Measurements from ENCODE around the gene LYZL1. TPM values are rescaled to one million over a fixed set of nuclear protein-coding genes. Genes with fewer than 3 reads are reported as not detected.
"Not testable (repeated sequence)": the region's sequence is repeated elsewhere in the genome, so short reads cannot be mapped to it uniquely, and the experiment has no call there.

LYZL1 gene
- total RNA-seq, 1 experiment from 2014 or later, result not detected

DNA sequence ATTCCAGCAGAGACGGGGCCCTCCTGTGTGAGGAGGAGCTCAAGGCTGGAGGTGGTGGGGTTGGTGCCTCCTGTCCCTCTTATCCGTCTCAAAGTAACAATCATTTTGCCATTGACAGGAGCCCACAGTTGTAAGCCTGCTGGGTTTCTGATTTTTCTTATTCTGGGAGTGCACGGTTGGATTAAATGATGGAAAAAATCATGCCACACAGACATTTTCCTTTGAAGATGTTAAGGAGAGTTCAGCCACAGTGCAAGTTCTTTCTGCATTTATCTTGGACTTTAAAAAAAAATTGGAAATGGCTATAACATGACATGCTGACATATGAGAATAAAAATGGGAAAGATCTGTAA lies 8.4 kb upstream of the LYZL1 start:
- no peak for TF ChIP-seq CTCF (IDR thresholded peaks at IDR 0.05; ENCODE audit: unreplicated experiment)
- ChIA-PET CTCF (interaction anchor here (2.1 kb wide), 1 partner anchor 24 kb away, joined by 9 read pairs; no protein-coding TSS in a partner anchor), POLR2A (no interaction called here)
- DNase-seq (ENCODE audit: unreplicated experiment), result no peak
- BruUV-seq (replicated peaks), result no TSS peak
- Mint-ChIP-seq H3K9me3 (ENCODE audit: unreplicated experiment) (no peaks in the 10 kb centered on the region), H3K4me3 (ENCODE audit: unreplicated experiment) (no peak overlapping the region), H3K36me3 (ENCODE audit: insufficient read depth, unreplicated experiment) (no peaks in the 10 kb centered on the region), H3K4me1 (ENCODE audit: insufficient read depth, unreplicated experiment) (no peaks in the 10 kb centered on the region), H3K27me3 (ENCODE audit: insufficient read depth, unreplicated experiment) (peaks cover 61% of the 10 kb centered on the region), H3K27ac (ENCODE audit: low read depth, unreplicated experiment) (no peak overlapping the region)
- intact Hi-C loops (cut with micrococcal nuclease), result no loop called here

- H3K36me3 Mint-ChIP-seq (ENCODE audit: insufficient read depth, unreplicated experiment), result no peaks in the 10 kb centered on the region
- no TSS peak for BruUV-seq (replicated peaks)
Observed at GRCh38 chr10:29285624-29286051, 3.2 kb upstream of the LYZL1 start.

DNA sequence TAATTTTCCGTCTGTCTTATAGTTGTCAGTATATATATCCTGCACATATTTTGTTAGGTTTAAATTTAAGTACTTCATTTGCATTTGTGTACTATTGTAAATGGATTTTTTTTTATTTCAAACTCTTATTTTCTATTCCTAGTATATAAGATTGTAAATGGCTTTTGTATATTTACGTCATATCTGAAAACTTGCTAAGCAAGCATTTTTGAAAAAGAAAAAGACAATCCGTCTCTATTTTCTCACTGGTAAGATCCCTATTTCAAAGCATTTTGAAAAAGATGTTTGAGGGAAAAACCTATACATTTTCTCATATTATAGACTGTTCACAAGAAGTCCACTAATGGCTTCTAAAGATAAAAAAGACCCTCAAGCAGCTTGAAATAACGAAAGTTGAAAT lies 1.2 kb upstream of the LYZL1 start:
- Mint-ChIP-seq H3K4me1 (ENCODE audit: insufficient read depth, unreplicated experiment) (no peaks in the 10 kb centered on the region), H3K4me3 (ENCODE audit: unreplicated experiment) (no peak overlapping the region), H3K27ac (ENCODE audit: low read depth, unreplicated experiment) (no peak overlapping the region), H3K36me3 (ENCODE audit: insufficient read depth, unreplicated experiment) (no peaks in the 10 kb centered on the region), H3K9me3 (ENCODE audit: unreplicated experiment) (no peaks in the 10 kb centered on the region), H3K27me3 (ENCODE audit: insufficient read depth, unreplicated experiment) (peaks cover 60% of the 10 kb centered on the region)
- intact Hi-C loops (cut with micrococcal nuclease), result no loop called here
- CTCF ChIA-PET, result no interaction called here
- no peak for DNase-seq (ENCODE audit: unreplicated experiment)
- POLR2A ChIA-PET, result no interaction called here
- TF ChIP-seq CTCF (IDR thresholded peaks at IDR 0.05; ENCODE audit: unreplicated experiment), result no peak
- BruUV-seq (replicated peaks), result no TSS peak

More at GRCh38 chr10:29285624-29286051, 3.2 kb upstream of the LYZL1 start:
- Mint-ChIP-seq H3K27ac (ENCODE audit: low read depth, unreplicated experiment) (no peak overlapping the region), H3K4me1 (ENCODE audit: insufficient read depth, unreplicated experiment) (no peaks in the 10 kb centered on the region), H3K9me3 (ENCODE audit: unreplicated experiment) (no peaks in the 10 kb centered on the region), H3K4me3 (ENCODE audit: unreplicated experiment) (no peak overlapping the region), H3K27me3 (ENCODE audit: insufficient read depth, unreplicated experiment) (peaks cover 66% of the 10 kb centered on the region)
- POLR2A ChIA-PET, result no interaction called here
- CTCF ChIA-PET, result no interaction called here
- intact Hi-C loops (cut with micrococcal nuclease), result no loop called here
- TF ChIP-seq CTCF (IDR thresholded peaks at IDR 0.05; ENCODE audit: unreplicated experiment), result no peak
- DNase-seq (ENCODE audit: unreplicated experiment), result no peak

DNA sequence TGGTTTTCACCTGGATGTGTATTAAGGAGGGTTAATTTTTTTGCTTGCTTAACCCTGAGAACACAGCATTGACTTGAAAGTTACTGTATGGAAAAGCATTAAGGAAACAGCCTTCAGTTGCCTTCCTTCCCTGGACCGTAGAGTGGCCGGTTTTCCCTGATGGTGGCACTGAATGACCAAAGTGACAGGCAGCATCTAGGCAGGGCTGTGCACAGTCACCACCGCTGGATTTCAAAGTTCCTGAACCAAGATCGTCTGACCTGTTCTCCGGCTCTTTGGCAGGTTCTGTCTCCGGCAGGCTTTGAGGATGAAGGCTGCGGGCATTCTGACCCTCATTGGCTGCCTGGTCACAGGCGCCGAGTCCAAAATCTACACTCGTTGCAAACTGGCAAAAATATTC lies 2.7 kb downstream of the LYZL1 start:
- H3K27ac Mint-ChIP-seq (ENCODE audit: low read depth, unreplicated experiment); BruUV-seq (replicated peaks); H3K4me1 Mint-ChIP-seq (ENCODE audit: insufficient read depth, unreplicated experiment); H3K36me3 Mint-ChIP-seq (ENCODE audit: insufficient read depth, unreplicated experiment); POLR2A ChIA-PET; intact Hi-C loops (cut with micrococcal nuclease); CTCF ChIA-PET; DNase-seq (ENCODE audit: unreplicated experiment); H3K4me3 Mint-ChIP-seq (ENCODE audit: unreplicated experiment): not testable (repeated sequence)
- H3K9me3 Mint-ChIP-seq (ENCODE audit: unreplicated experiment), result peaks cover 14% of the 10 kb centered on the region
- H3K27me3 Mint-ChIP-seq (ENCODE audit: insufficient read depth, unreplicated experiment), result peaks cover 51% of the 10 kb centered on the region

DNA sequence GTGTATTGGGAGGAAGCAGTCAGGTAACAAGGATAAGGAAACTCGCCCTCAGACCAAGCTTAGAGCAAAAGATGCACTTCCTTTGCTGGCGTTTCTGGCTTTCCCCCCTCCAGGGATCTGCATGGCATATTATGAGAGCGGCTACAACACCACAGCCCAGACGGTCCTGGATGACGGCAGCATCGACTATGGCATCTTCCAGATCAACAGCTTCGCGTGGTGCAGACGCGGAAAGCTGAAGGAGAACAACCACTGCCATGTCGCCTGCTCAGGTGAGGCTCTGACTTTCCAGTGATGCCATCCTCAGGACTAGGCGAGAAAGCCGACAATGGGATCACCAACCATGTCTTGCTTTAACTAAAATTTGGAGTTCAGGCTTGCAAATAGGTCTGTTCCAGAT lies 3.5 kb downstream of the LYZL1 start:
- BruUV-seq (replicated peaks), result not testable (repeated sequence)

More for the DNA sequence above, 3.5 kb downstream of the LYZL1 start:
- H3K36me3 Mint-ChIP-seq (ENCODE audit: insufficient read depth, unreplicated experiment); POLR2A ChIA-PET; CTCF ChIA-PET; DNase-seq (ENCODE audit: unreplicated experiment); intact Hi-C loops (cut with micrococcal nuclease); H3K27ac Mint-ChIP-seq (ENCODE audit: low read depth, unreplicated experiment); H3K4me3 Mint-ChIP-seq (ENCODE audit: unreplicated experiment); H3K4me1 Mint-ChIP-seq (ENCODE audit: insufficient read depth, unreplicated experiment): not testable (repeated sequence)
- H3K9me3 Mint-ChIP-seq (ENCODE audit: unreplicated experiment), result peaks cover 21% of the 10 kb centered on the region
- peaks cover 47% of the 10 kb centered on the region for H3K27me3 Mint-ChIP-seq (ENCODE audit: insufficient read depth, unreplicated experiment)

All from MCF 10A (cell line).